Loucy (cell line): ENCODE measurements around the gene SLC17A5.
A peak's percentile ranks its signal among the peaks of the same experiment; 100 is the strongest.

Experiments used
- H2AFZ ChIP-seq: fragments of 200-600 bp; sonication (generic); 2 replicates; pipeline ENCODE4 v1.6.0; 2016; ENCODE audit warnings: antibody characterized with exemption, mild to moderate bottlenecking, low read length, moderate library complexity
- H3F3A ChIP-seq: fragments of 200-600 bp; 2 replicates; pipeline ENCODE4 v1.6.0; 2016; ENCODE audit warnings: antibody characterized with exemption, low read depth, mild to moderate bottlenecking
- H3K27me3 ChIP-seq: fragments of 200-600 bp; sonication (generic); 2 replicates; pipeline ENCODE4 v1.6.1; 2014; ENCODE audit warnings: low read length, mild to moderate bottlenecking; ENCODE audit not compliant: insufficient read depth, poor library complexity, severe bottlenecking
- H3K36me3 ChIP-seq: fragments of 200-600 bp; sonication (generic); 2 replicates; pipeline ENCODE4 v1.6.1; 2016; ENCODE audit warnings: low read length; ENCODE audit not compliant: insufficient read depth
- H3K4me1 ChIP-seq: fragments of 200-600 bp; sonication (generic); 2 replicates; pipeline ENCODE4 v1.5.1; 2014; ENCODE audit warnings: low read length, mild to moderate bottlenecking; ENCODE audit not compliant: insufficient read depth, poor library complexity, severe bottlenecking
- H3K4me2 ChIP-seq: fragments of 200-600 bp; sonication (generic); 2 replicates; pipeline ENCODE4 v1.6.0; 2014; ENCODE audit warnings: antibody characterized with exemption, low read length, low read depth, mild to moderate bottlenecking; ENCODE audit not compliant: poor library complexity, severe bottlenecking
- H3K4me3 ChIP-seq: fragments of 200-600 bp; sonication (generic); 2 replicates; pipeline ENCODE4 v1.5.1; 2014; ENCODE audit warnings: low read length, mild to moderate bottlenecking, mixed read lengths; ENCODE audit not compliant: poor library complexity, severe bottlenecking
- H3K79me2 ChIP-seq: fragments of 200-600 bp; sonication (generic); 2 replicates; pipeline ENCODE4 v1.6.1; 2014; ENCODE audit warnings: low read length; ENCODE audit not compliant: insufficient read depth
- H3K9ac ChIP-seq: fragments of 200-600 bp; sonication (generic); 2 replicates; pipeline ENCODE4 v1.6.0; 2014; ENCODE audit warnings: mild to moderate bottlenecking, low read depth, low read length, moderate library complexity; ENCODE audit not compliant: poor library complexity, severe bottlenecking
- H3K9me2 ChIP-seq: fragments of 200-600 bp; sonication (generic); replicated peaks from 2 replicates; pipeline ENCODE4 v1.6.1; 2016; ENCODE audit warnings: low read depth, low read length, mixed read lengths
- H3K9me3 ChIP-seq: fragments of 200-600 bp; sonication (generic); 2 replicates; pipeline ENCODE4 v1.6.1; 2014; ENCODE audit warnings: mild to moderate bottlenecking, antibody characterized with exemption, low read length, low read depth; ENCODE audit not compliant: insufficient read depth
- H4K20me1 ChIP-seq: fragments of 200-600 bp; sonication (generic); 2 replicates; pipeline ENCODE4 v1.6.0; 2014; ENCODE audit warnings: antibody characterized with exemption, low read length, mild to moderate bottlenecking; ENCODE audit not compliant: insufficient read depth, poor library complexity, severe bottlenecking
- CTCF ChIP-seq: fragments of 200-600 bp; sonication (generic); conservative IDR thresholded peaks from 2 replicates; pipeline ENCODE4 v1.5.1; 2014; ENCODE audit warnings: mild to moderate bottlenecking, antibody characterized with exemption, low read length
- EZH2phosphoT487 ChIP-seq: fragments of 200-600 bp; IDR thresholded peaks from 2 replicates; pipeline ENCODE4 v1.6.1; 2018; ENCODE audit warnings: antibody characterized with exemption, mild to moderate bottlenecking, moderate library complexity, borderline replicate concordance

SLC17A5 gene

DNA sequence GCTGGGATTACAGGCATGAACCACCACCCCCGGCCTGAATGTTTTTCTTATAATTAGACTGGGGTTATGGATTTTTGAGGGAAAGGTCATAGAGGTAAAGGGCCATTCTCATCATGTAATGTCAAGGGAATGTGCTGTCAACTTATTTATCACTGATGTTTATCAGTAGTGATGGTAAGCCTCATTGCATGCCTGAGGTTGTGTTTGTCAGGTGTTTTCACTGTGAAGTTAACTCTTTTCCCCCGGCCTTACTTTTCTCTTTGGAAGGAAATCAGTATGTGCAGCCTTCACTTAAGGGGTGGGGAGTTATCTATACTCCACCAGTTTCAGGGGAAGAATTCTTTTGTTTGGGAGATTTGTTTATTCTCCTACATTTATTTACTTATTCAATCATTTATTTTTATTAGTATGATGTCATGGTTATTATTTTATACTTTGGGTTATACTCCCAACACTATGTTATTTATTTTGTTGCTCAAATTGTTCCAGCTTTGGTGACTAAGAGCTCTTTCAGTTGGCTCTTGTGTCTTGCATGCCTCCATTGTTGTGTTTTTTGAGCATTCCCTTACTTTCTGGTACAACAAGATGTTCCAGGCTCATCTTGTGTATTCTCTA is 2.8 kb upstream of the SLC17A5 start:
- TF ChIP-seq CTCF (no peak), EZH2phosphoT487 (no peak)
- Histone ChIP-seq H3K9me3 (no peaks in the 10 kb centered on the region), H3F3A (peaks cover 5% of the 10 kb centered on the region; the same call in 1 of the 2 replicates), H3K79me2 (peaks cover 17% of the 10 kb centered on the region; the same call in 1 of the 2 replicates), H3K4me2 (no peak overlapping the region), H3K27me3 (no peaks in the 10 kb centered on the region), H3K4me1 (peaks cover 13% of the 10 kb centered on the region), H3K9ac (no peak overlapping the region), H4K20me1 (no peaks in the 10 kb centered on the region), H3K9me2 (no peaks in the 10 kb centered on the region), H2AFZ (no peak overlapping the region), H3K4me3 (no peak overlapping the region), H3K36me3 (no peaks in the 10 kb centered on the region)

GRCh38 chr6:73655341-73655917 is 1.6 kb upstream of the SLC17A5 start:
- peak overlapping the region; percentile 85 for H3K9ac ChIP-seq
- peak overlapping the region; percentile 91 for H3K4me3 ChIP-seq

More at GRCh38 chr6:73655341-73655917, 1.6 kb upstream of the SLC17A5 start:
- Histone ChIP-seq H3K36me3 (no peaks in the 10 kb centered on the region), H3K79me2 (peaks cover 19% of the 10 kb centered on the region; the same call in 1 of the 2 replicates), H2AFZ (no peak overlapping the region), H4K20me1 (no peaks in the 10 kb centered on the region), H3K9me3 (no peaks in the 10 kb centered on the region), H3K9me2 (no peaks in the 10 kb centered on the region), H3K27me3 (no peaks in the 10 kb centered on the region), H3K4me1 (peaks cover 13% of the 10 kb centered on the region), H3K4me2 (peak overlapping the region; percentile 87), H3F3A (peaks cover 5% of the 10 kb centered on the region; the same call in 1 of the 2 replicates)
- TF ChIP-seq EZH2phosphoT487 (no peak), CTCF (no peak)
